OCI-LY7 (cell line): ENCODE results near the gene PTPRN. TPM values are rescaled to one million over a fixed set of nuclear protein-coding genes. Genes with fewer than 3 reads are reported as not detected.

Experiments
- BruUV-seq: library from RNA; stranded (reverse); fragments of 400-500 nt; replicated peaks from 2 replicates; lab custom pipeline; 2021; lab: Mats Ljungman, UMichigan
- CTCF ChIA-PET: fragments of 300-600 bp; sonication (Branson Sonifier 250); formaldehyde crosslinking; loops from one replicate; lab custom pipeline; 2022; ENCODE audit warnings: antibody characterized with exemption; ENCODE audit not compliant: unreplicated experiment; lab: Charles Lee
- POLR2A ChIA-PET: fragments of 300-600 bp; sonication (Branson Sonifier 250); formaldehyde crosslinking; loops from one replicate; lab custom pipeline; 2022; ENCODE audit warnings: antibody characterized with exemption; lab: Charles Lee
- DNase-seq: peaks from one replicate; pipeline ENCODE4 v3.0.0-alpha.2; 2015; ENCODE audit warnings: low spot score
- H2AFZ ChIP-seq: fragments of 200-600 bp; sonication (generic), shearing (Covaris generic); 2 replicates; pipeline ENCODE4 v1.6.1; 2014; ENCODE audit warnings: mild to moderate bottlenecking, antibody characterized with exemption, low read length, moderate library complexity
- H3K27ac ChIP-seq: fragments of 200-600 bp; sonication (generic); 2 replicates; pipeline ENCODE4 v1.5.1; 2014; ENCODE audit warnings: mixed run types, low read depth, mild to moderate bottlenecking, moderate library complexity, low read length, inconsistent platforms; ENCODE audit not compliant: poor library complexity, severe bottlenecking
- H3K36me3 ChIP-seq: fragments of 200-600 bp; sonication (generic); 2 replicates; pipeline ENCODE4 v1.6.1; 2014; ENCODE audit warnings: mild to moderate bottlenecking, antibody characterized with exemption, low read length, moderate library complexity, mixed read lengths; ENCODE audit not compliant: insufficient read depth
- H3K4me1 ChIP-seq: fragments of 200-600 bp; sonication (generic); 2 replicates; pipeline ENCODE4 v1.5.1; 2014; ENCODE audit warnings: mild to moderate bottlenecking, low read length; ENCODE audit not compliant: insufficient read depth, poor library complexity, severe bottlenecking
- H3K4me2 ChIP-seq: fragments of 200-600 bp; sonication (generic); 2 replicates; pipeline ENCODE4 v1.6.1; 2014; ENCODE audit warnings: mild to moderate bottlenecking, low read length
- H3K4me3 ChIP-seq: fragments of 200-600 bp; sonication (generic); 2 replicates; pipeline ENCODE4 v1.5.1; 2014; ENCODE audit warnings: mild to moderate bottlenecking, low read depth, low read length; ENCODE audit not compliant: poor library complexity, severe bottlenecking
- H3K79me2 ChIP-seq: fragments of 200-600 bp; sonication (generic); 2 replicates; pipeline ENCODE4 v1.6.1; 2016; ENCODE audit warnings: low read depth, mild to moderate bottlenecking, low read length, moderate library complexity, mixed read lengths; ENCODE audit not compliant: insufficient read depth
- H3K9me2 ChIP-seq: fragments of 200-600 bp; sonication (generic); 2 replicates; pipeline ENCODE4 v1.6.1; 2016; ENCODE audit warnings: mild to moderate bottlenecking, low read length, mixed read lengths; ENCODE audit not compliant: insufficient read depth
- H3K9me3 ChIP-seq: fragments of 200-600 bp; sonication (generic); 2 replicates; pipeline ENCODE4 v1.6.1; 2014; ENCODE audit warnings: mild to moderate bottlenecking, mixed run types, low read length, mixed read lengths
- H4K20me1 ChIP-seq: fragments of 200-600 bp; sonication (generic); 2 replicates; pipeline ENCODE4 v1.6.1; 2014; ENCODE audit warnings: mild to moderate bottlenecking, antibody characterized with exemption, low read length, moderate library complexity, mixed read lengths; ENCODE audit not compliant: insufficient read depth
- EZH2phosphoT487 ChIP-seq: fragments of 200-600 bp; sonication (generic); IDR thresholded peaks from 2 replicates; pipeline ENCODE4 v1.6.1; 2018; ENCODE audit warnings: low read depth, borderline replicate concordance, mild to moderate bottlenecking, mixed run types, antibody characterized with exemption, low read length, moderate library complexity, mixed read lengths
- intact Hi-C: fragments of 100-400 bp; cut with micrococcal nuclease; formaldehyde crosslinking; loops from one replicate; pipeline ENCODE4 v1.10.0; 2022; ENCODE audit not compliant: unreplicated experiment
- total RNA-seq, 2 experiments: library from RNA; depleted of rRNA in 1 of 2; stranded (reverse); fragments of >200 nt in 1 of 2; shearing (Covaris generic) in 1 of 2; gene quantifications; 2 replicates each; pipeline ENCODE4 v1.2.3, GENCODE V29; 2014 to 2022
- TF ChIP-seq, protein P1 (sequence below): fragments of 200-600 bp; sonication (generic); conservative IDR thresholded peaks from 2 replicates; pipeline ENCODE4 v1.5.1; 2014; ENCODE audit warnings: mild to moderate bottlenecking, antibody characterized with exemption, low read length, moderate library complexity, mixed read lengths

PTPRN gene
- total RNA-seq, 2 experiments from 2014 or later: not detected

DNA sequence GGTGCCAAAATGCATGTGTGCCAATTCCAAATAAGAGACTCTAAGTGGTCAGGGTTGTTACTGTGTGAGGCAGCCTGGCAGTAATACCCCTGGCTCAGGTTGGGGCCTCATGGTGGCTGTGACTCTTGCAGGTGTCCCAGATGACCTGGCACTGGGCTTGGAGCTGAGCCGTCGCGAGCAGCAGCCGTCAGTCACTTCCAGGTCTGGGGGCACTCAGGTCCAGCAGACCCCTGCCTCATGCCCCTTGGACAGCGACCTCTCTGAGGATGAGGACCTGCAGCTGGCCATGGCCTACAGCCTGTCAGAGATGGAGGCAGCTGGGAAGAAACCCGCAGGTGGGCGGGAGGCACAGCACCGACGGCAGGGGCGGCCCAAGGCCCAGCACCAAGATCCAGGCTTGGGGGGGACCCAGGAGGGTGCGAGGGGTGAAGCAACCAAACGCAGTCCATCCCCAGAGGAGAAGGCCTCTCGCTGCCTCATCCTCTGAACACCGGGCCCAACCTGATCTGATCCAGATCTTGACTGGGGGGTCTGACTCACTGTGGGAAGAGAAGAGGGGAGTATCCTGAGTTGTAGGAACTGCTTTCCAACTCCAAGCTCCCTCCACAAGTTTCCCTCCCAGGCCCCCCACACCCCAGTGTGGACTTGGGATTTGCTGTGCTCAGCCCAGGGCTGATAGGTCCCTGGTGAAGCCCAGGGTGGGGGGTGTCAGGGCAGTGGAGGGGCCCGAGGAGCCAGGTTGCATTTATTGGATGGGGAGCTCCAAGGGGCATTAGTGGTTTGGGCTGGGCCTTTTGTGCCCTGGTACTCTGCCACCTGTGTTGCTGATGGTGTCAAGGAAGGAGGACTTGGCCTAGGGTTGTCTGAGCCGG is 24.5 kb downstream of the PTPRN start:
- TF ChIP-seq, protein P1, sequence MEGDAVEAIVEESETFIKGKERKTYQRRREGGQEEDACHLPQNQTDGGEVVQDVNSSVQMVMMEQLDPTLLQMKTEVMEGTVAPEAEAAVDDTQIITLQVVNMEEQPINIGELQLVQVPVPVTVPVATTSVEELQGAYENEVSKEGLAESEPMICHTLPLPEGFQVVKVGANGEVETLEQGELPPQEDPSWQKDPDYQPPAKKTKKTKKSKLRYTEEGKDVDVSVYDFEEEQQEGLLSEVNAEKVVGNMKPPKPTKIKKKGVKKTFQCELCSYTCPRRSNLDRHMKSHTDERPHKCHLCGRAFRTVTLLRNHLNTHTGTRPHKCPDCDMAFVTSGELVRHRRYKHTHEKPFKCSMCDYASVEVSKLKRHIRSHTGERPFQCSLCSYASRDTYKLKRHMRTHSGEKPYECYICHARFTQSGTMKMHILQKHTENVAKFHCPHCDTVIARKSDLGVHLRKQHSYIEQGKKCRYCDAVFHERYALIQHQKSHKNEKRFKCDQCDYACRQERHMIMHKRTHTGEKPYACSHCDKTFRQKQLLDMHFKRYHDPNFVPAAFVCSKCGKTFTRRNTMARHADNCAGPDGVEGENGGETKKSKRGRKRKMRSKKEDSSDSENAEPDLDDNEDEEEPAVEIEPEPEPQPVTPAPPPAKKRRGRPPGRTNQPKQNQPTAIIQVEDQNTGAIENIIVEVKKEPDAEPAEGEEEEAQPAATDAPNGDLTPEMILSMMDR: no peak
- DNase-seq: no peak
- peaks cover 12% of the 10 kb centered on the region; the same call in 1 of the 2 replicates for H3K79me2 ChIP-seq
- intact Hi-C loops: no loop called here
- H3K36me3 ChIP-seq: peaks cover 54% of the 10 kb centered on the region
- peaks cover 16% of the 10 kb centered on the region for H3K4me1 ChIP-seq
- H2AFZ ChIP-seq: no peak overlapping the region
- H3K4me2 ChIP-seq: no peak overlapping the region
- no peaks in the 10 kb centered on the region for H3K9me2 ChIP-seq
- CTCF ChIA-PET: no interaction called here
- POLR2A ChIA-PET: interaction anchor here (2.2 kb wide), 1 partner anchor 10 kb away, joined by 5 read pairs; no protein-coding TSS in a partner anchor
- no peaks in the 10 kb centered on the region for H3K9me3 ChIP-seq
- no TSS peak for BruUV-seq
- H3K4me3 ChIP-seq: no peak overlapping the region
- H4K20me1 ChIP-seq: peaks cover 5% of the 10 kb centered on the region
- H3K27ac ChIP-seq: no peak overlapping the region

GRCh38 chr2:219282943-219283581 is 26.1 kb downstream of the PTPRN start:
- no peak overlapping the region for H3K4me3 ChIP-seq
- peaks cover 25% of the 10 kb centered on the region for H3K4me1 ChIP-seq
- H3K9me2 ChIP-seq: no peaks in the 10 kb centered on the region
- BruUV-seq: no TSS peak
- H2AFZ ChIP-seq: no peak overlapping the region
- peaks cover 12% of the 10 kb centered on the region; the same call in 1 of the 2 replicates for H3K79me2 ChIP-seq
- intact Hi-C loops: no loop called here
- H3K9me3 ChIP-seq: no peaks in the 10 kb centered on the region
- no peak for TF ChIP-seq EZH2phosphoT487
- TF ChIP-seq, protein P1: no peak
- no peak for DNase-seq
- H3K27ac ChIP-seq: no peak overlapping the region
- no peak overlapping the region for H3K4me2 ChIP-seq
- CTCF ChIA-PET: no interaction called here
- H3K36me3 ChIP-seq: peaks cover 54% of the 10 kb centered on the region
- peaks cover 5% of the 10 kb centered on the region for H4K20me1 ChIP-seq
- POLR2A ChIA-PET: no interaction called here
